Measurements from ENCODE around the gene OAS1.

- no peak for TF ChIP-seq CTCF (IDR thresholded peaks at IDR 0.05)
- TF ChIP-seq POLR2A (IDR thresholded peaks at IDR 0.05): no peak
Measured at GRCh38 chr12:112909693-112910092, 2.9 kb downstream of the OAS1 start.

Measured in uterus (tissue), 2 donors.